GM19035 (cell line): ENCODE results near the gene MUCL1.

ENCODE experiments used
- ATAC-seq: cut with Tn5 transposase; IDR thresholded peaks from one replicate; pipeline ENCODE4 v1.9.1; 2021; ENCODE audit not compliant: unreplicated experiment

MUCL1 gene

DNA sequence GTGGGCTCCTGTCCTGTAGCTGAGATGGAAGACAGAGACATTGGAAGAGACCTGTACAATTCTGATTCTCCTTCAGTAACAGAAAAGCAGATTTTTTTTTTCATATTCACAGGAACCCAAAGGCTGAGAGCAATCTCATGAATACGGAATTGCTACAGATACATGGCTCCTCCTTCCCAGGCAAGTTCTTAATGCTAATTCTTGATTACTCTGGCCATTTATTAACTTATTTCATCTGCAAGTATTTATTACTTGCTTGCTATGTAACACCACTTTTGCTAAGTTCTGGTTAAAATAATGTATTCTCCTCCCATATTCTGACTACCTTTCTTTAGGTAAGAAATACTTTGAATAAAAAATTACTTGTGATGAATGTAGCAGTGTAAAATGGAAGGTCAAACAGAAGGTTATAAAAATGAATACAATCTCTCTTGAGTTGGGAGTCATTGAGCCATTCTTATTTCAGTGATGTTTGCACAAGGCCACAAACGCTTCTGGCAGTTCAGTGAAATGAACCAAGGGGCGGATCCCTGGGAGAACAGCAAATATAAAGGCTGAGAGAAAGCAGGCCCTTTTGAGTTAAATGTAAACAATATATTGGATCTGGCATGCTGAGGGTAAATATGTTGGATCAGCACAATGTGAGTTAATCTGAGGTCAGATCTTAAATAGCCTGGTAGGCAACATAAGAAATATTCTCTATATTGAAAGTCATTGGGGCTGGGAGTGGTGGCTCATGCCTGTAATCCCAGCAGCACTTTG lies 37.6 kb downstream of the MUCL1 start:
- no peak for ATAC-seq
